ENCODE results near the gene TMEM86B. TPM values are rescaled to one million over a fixed set of nuclear protein-coding genes. Genes with fewer than 3 reads are reported as not detected.

TMEM86B gene
- total and polyA plus RNA-seq, 8 donors: 0.29 to 47.8 (median 9.7) TPM

- Histone ChIP-seq H3K9me3 (no peaks in the 10 kb centered on the region), H3K4me1 (peaks cover 58 to 71% (median 70%) of the 10 kb centered on the region in 4 donors), H3K4me3 (peak overlapping the region; percentile 66 to 98 (median 93)), H3K27ac (peak overlapping the region in 4 of 5 donors; percentile 92 to 95 (median 92)), H3K36me3 (peaks cover 0 to 8% (median under 1%) of the 10 kb centered on the region in 4 donors), H3K27me3 (no peaks in the 10 kb centered on the region)
- 29 to 35% (median 32%) methylated on average over 22 of the region's 22 CpGs for WGBS, 5 donors
- TF ChIP-seq POLR2A (IDR thresholded peaks at IDR 0.05) (no peak), CTCF (IDR thresholded peaks at IDR 0.05) (no peak), POLR2AphosphoS5 (IDR thresholded peaks at IDR 0.05) (no peak), EP300 (IDR thresholded peaks at IDR 0.05) (no peak)
- intact Hi-C loops (cut with DNase I; ENCODE audit: low total_unique reads): no loop called here
- DNase-seq: no peak
These were observed 28.2 kb upstream of the TMEM86B start for GRCh38 chr19:55256562-55257460.

- H3K9me3 ChIP-seq: no peaks in the 10 kb centered on the region
- peak; percentile 33 to 46 for DNase-seq
These were observed 27.3 kb upstream of the TMEM86B start for GRCh38 chr19:55255618-55256423.

GRCh38 chr19:55254625-55254977, 26.0 kb upstream of the TMEM86B start:
- intact Hi-C loops (cut with DNase I; ENCODE audit: low total_unique reads): no loop called here
- no peaks in the 10 kb centered on the region for H3K27me3 ChIP-seq
- H3K36me3 ChIP-seq: peaks cover 0 to 16% (median 11%) of the 10 kb centered on the region in 4 donors
- H3K9me3 ChIP-seq: no peaks in the 10 kb centered on the region
- TF ChIP-seq POLR2AphosphoS5 (IDR thresholded peaks at IDR 0.05) (no peak), CTCF (IDR thresholded peaks at IDR 0.05) (no peak), POLR2A (IDR thresholded peaks at IDR 0.05) (no peak), EP300 (IDR thresholded peaks at IDR 0.05) (no peak)
- H3K4me3 ChIP-seq: peak overlapping the region; percentile 20 to 90 (median 49)
- H3K27ac ChIP-seq: peak overlapping the region; percentile 7 to 93 (median 74)
- no peak for DNase-seq
- H3K4me1 ChIP-seq: peaks cover 60 to 87% (median 86%) of the 10 kb centered on the region in 4 donors
- WGBS, 5 donors: 52 to 74% (median 68%) methylated on average over 4 to 6 of the region's 6 CpGs

More at GRCh38 chr19:55255618-55256423, 27.3 kb upstream of the TMEM86B start:
- H3K4me3 ChIP-seq: peak overlapping the region; percentile 66 to 98 (median 93)
- intact Hi-C loops (cut with DNase I; ENCODE audit: low total_unique reads): no loop called here
- 42 to 53% (median 44%) methylated on average over 17 of the region's 17 CpGs for WGBS, 5 donors
- H3K36me3 ChIP-seq: peaks cover 0 to 8% (median 3%) of the 10 kb centered on the region in 4 donors
- peak overlapping the region; percentile 16 to 93 (median 74) for H3K27ac ChIP-seq
- H3K27me3 ChIP-seq: no peaks in the 10 kb centered on the region
- peaks cover 65 to 81% (median 79%) of the 10 kb centered on the region in 4 donors for H3K4me1 ChIP-seq
- TF ChIP-seq POLR2A (IDR thresholded peaks at IDR 0.05) (no peak), CTCF (IDR thresholded peaks at IDR 0.05) (no peak), POLR2AphosphoS5 (IDR thresholded peaks at IDR 0.05) (peak in 2 of 3 donors; percentile 12 to 69), EP300 (IDR thresholded peaks at IDR 0.05) (no peak)
